Embryonic facial prominence (tissue), 1 donor: ENCODE results near the gene CENPQ.

Source experiments
- DNase-seq: peaks from one replicate; pipeline ENCODE4 v3.0.0-alpha.2; 2016; ENCODE audit errors: extremely low spot score

CENPQ gene

GRCh38 chr6:49541210-49541724, 78.1 kb downstream of the CENPQ start:
- no peak for DNase-seq

GRCh38 chr6:49541936-49542335, 78.8 kb downstream of the CENPQ start:
- DNase-seq, result no peak
